Karpas-422 (cell line): Measurements from ENCODE around the gene MLST8. TPM values are rescaled to one million over a fixed set of nuclear protein-coding genes. Genes with fewer than 3 reads are reported as not detected.

ENCODE experiments used
- DNase-seq: peaks from one replicate; pipeline ENCODE4 v3.0.0-alpha.2; 2015
- H2AFZ ChIP-seq: fragments of 200-600 bp; sonication (generic); 2 replicates; pipeline ENCODE4 v1.6.1; 2014; ENCODE audit warnings: antibody characterized with exemption, low read length, mixed read lengths
- H3K27ac ChIP-seq: fragments of 200-600 bp; sonication (generic); 2 replicates; pipeline ENCODE4 v1.5.1; 2014; ENCODE audit warnings: mild to moderate bottlenecking, low read length, moderate library complexity
- H3K27me3 ChIP-seq: fragments of 200-600 bp; sonication (generic); 2 replicates; pipeline ENCODE4 v1.6.1; 2014; ENCODE audit warnings: low read length, mixed read lengths
- H3K36me3 ChIP-seq: fragments of 200-600 bp; sonication (generic); 2 replicates; pipeline ENCODE4 v1.6.1; 2014; ENCODE audit warnings: low read length, mixed read lengths; ENCODE audit not compliant: insufficient read depth
- H3K4me1 ChIP-seq: fragments of 200-600 bp; sonication (generic); 2 replicates; pipeline ENCODE4 v1.6.1; 2014; ENCODE audit warnings: mild to moderate bottlenecking, low read length, mixed read lengths
- H3K4me2 ChIP-seq: fragments of 200-600 bp; sonication (generic); 2 replicates; pipeline ENCODE4 v1.6.1; 2014; ENCODE audit warnings: low read length, low read depth, mild to moderate bottlenecking; ENCODE audit not compliant: poor library complexity, severe bottlenecking
- H3K4me3 ChIP-seq: fragments of 200-600 bp; sonication (generic); 2 replicates; pipeline ENCODE4 v1.5.1; 2014; ENCODE audit warnings: mild to moderate bottlenecking, antibody characterized with exemption, low read length, mixed read lengths
- H3K79me2 ChIP-seq: fragments of 200-600 bp; sonication (generic); 2 replicates; pipeline ENCODE4 v1.6.1; 2014; ENCODE audit warnings: mild to moderate bottlenecking, low read length, mixed read lengths
- H3K9ac ChIP-seq: fragments of 200-600 bp; sonication (generic); 2 replicates; pipeline ENCODE4 v1.6.0; 2014; ENCODE audit warnings: low read length
- H3K9me2 ChIP-seq: fragments of 200-600 bp; sonication (generic), shearing (Covaris generic); replicated peaks from 2 replicates; pipeline ENCODE4 v1.6.0; 2014; ENCODE audit warnings: mild to moderate bottlenecking, low read length, moderate library complexity; ENCODE audit not compliant: insufficient read depth
- H3K9me3 ChIP-seq: fragments of 300-700, 200-600 bp; sonication (generic); 2 replicates; pipeline ENCODE4 v1.6.1; 2014; ENCODE audit warnings: low read length, mixed read lengths
- H4K20me1 ChIP-seq: fragments of 200-600 bp; sonication (generic); 2 replicates; pipeline ENCODE4 v1.6.1; 2014; ENCODE audit warnings: mild to moderate bottlenecking, antibody characterized with exemption, low read length, low read depth; ENCODE audit not compliant: insufficient read depth
- total RNA-seq: library from RNA; depleted of rRNA; stranded (reverse); fragments of >200 nt; shearing (Covaris generic); gene quantifications from 2 replicates; pipeline ENCODE4 v1.2.3, GENCODE V29; 2014; ENCODE audit warnings: low replicate concordance

MLST8 gene
- total RNA-seq, 1 experiment from 2014 or later, result 46.3 TPM

- DNase-seq, result no peak
- Histone ChIP-seq H3K9ac (no peak overlapping the region), H3K4me1 (no peaks in the 10 kb centered on the region)
These were observed 37.3 kb downstream of the MLST8 start for GRCh38 chr16:2242598-2242997.

DNA sequence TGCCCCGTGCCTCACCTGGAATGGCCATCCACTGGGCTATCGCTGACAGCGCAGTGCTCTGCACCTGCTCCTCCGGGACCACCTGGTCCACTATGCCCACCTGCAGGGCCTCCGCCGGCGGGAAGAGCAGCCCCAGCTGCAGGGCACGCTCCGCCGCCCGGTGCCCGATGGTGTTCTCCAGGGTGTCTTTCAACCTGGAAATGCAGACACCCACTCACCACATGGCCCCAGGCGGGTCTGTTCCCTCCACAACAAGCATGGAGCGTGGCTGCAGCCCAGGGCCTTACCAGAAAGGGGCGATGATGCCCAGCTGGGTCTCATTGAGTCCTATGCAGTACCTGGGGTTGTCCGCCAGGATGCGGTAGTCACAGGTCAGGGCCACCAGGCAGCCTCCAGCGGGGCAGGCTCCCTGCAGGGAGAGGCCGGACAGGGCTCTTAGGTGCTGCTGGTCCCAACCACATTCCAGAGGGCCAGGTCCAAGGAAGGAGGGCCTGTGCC lies 37.8 kb downstream of the MLST8 start:
- Histone ChIP-seq H3K27ac (no peak overlapping the region), H3K36me3 (peaks cover 9% of the 10 kb centered on the region), H3K79me2 (no peaks in the 10 kb centered on the region), H3K4me2 (no peak overlapping the region), H3K9me2 (no peaks in the 10 kb centered on the region), H2AFZ (no peak overlapping the region), H3K9me3 (no peaks in the 10 kb centered on the region), H3K4me3 (no peak overlapping the region), H4K20me1 (no peaks in the 10 kb centered on the region), H3K4me1 (no peaks in the 10 kb centered on the region), H3K9ac (no peak overlapping the region), H3K27me3 (no peaks in the 10 kb centered on the region)
- DNase-seq, result peak; percentile 66

More at GRCh38 chr16:2242598-2242997, 37.3 kb downstream of the MLST8 start:
- Histone ChIP-seq H3K27me3 (no peaks in the 10 kb centered on the region), H3K4me2 (no peak overlapping the region), H3K79me2 (no peaks in the 10 kb centered on the region), H3K9me2 (no peaks in the 10 kb centered on the region), H2AFZ (no peak overlapping the region), H4K20me1 (no peaks in the 10 kb centered on the region), H3K4me3 (no peak overlapping the region), H3K36me3 (peaks cover 9% of the 10 kb centered on the region), H3K9me3 (no peaks in the 10 kb centered on the region), H3K27ac (no peak overlapping the region)

DNA sequence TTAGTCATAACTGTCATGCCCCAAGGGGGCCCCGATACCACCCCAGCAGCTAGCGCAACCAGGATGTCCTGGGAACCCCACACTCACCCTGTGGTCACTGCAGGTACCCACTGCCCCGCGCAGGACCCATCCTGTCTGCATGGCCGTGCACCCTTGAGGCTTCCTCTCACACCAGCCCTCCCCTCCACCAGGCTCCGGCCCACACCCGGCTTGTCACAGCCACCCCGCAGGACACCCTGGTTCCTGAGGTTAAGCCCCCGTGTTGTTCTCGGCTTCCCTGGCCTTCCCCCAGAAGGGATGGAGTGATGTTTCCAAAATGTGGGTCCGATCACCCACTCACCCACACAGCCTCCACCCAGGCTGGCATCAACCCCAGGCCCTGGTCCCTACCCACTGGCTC lies 38.5 kb downstream of the MLST8 start:
- Histone ChIP-seq H3K4me1 (no peaks in the 10 kb centered on the region), H3K27me3 (no peaks in the 10 kb centered on the region), H3K9me2 (no peaks in the 10 kb centered on the region), H4K20me1 (no peaks in the 10 kb centered on the region), H3K9me3 (no peaks in the 10 kb centered on the region), H3K4me2 (no peak overlapping the region), H3K9ac (no peak overlapping the region), H3K4me3 (no peak overlapping the region), H2AFZ (no peak overlapping the region), H3K27ac (no peak overlapping the region), H3K79me2 (no peaks in the 10 kb centered on the region), H3K36me3 (peaks cover 9% of the 10 kb centered on the region)
- no peak for DNase-seq

- no peak overlapping the region for H2AFZ ChIP-seq
- peaks cover 9% of the 10 kb centered on the region for H3K36me3 ChIP-seq
- H3K27me3 ChIP-seq, result no peaks in the 10 kb centered on the region
- H4K20me1 ChIP-seq, result no peaks in the 10 kb centered on the region
- H3K27ac ChIP-seq, result no peak overlapping the region
- H3K9ac ChIP-seq, result no peak overlapping the region
- no peaks in the 10 kb centered on the region for H3K4me1 ChIP-seq
- no peaks in the 10 kb centered on the region for H3K9me3 ChIP-seq
- no peak for DNase-seq
- H3K9me2 ChIP-seq, result no peaks in the 10 kb centered on the region
- no peak overlapping the region for H3K4me3 ChIP-seq
- H3K79me2 ChIP-seq, result peaks cover 3% of the 10 kb centered on the region; the same call in 1 of the 2 replicates
- no peak overlapping the region for H3K4me2 ChIP-seq
These were observed 39.0 kb downstream of the MLST8 start for GRCh38 chr16:2244301-2244700.

GRCh38 chr16:2244926-2245795 lies 39.9 kb downstream of the MLST8 start:
- Histone ChIP-seq H3K36me3 (peaks cover 9% of the 10 kb centered on the region), H3K4me3 (no peak overlapping the region), H3K27ac (no peak overlapping the region), H3K4me2 (no peak overlapping the region), H3K9me3 (no peaks in the 10 kb centered on the region), H3K27me3 (no peaks in the 10 kb centered on the region), H4K20me1 (no peaks in the 10 kb centered on the region), H2AFZ (no peak overlapping the region), H3K9ac (no peak overlapping the region), H3K9me2 (no peaks in the 10 kb centered on the region), H3K79me2 (peaks cover 8% of the 10 kb centered on the region), H3K4me1 (peaks cover 3% of the 10 kb centered on the region)
- DNase-seq, result no peak

DNA sequence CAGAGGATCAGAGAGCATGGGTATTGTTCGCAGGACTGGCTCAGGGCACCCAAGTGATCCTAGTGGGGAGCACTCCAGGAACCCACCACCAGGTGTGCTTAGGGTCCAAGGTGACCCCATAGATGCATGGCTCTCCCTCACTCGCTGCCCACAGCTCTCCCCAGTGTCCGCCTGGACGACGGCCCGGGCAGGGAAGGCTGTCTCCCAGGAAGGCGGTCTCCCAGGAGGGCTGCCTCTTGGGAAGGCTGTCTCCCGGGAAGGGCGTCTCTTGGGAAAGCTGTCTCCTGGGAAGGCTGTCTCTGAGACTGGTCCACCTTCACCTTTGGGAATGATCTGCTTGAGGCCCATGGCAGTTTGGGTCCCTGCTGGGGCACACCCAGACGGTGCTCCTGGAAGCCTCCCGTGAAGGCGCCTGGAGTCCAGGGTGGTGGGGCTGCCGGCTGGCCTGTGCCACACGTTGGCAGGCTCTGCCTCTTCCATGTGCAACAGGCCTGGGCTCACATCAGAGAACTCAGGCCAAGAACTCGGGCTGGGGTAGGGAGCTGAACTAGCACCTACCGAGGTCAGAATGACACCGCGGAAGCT lies 41.1 kb downstream of the MLST8 start:
- Histone ChIP-seq H3K4me2 (no peak overlapping the region), H3K27ac (no peak overlapping the region), H3K4me1 (peaks cover 9% of the 10 kb centered on the region), H2AFZ (no peak overlapping the region), H3K27me3 (no peaks in the 10 kb centered on the region), H3K9me2 (no peaks in the 10 kb centered on the region), H3K4me3 (no peak overlapping the region), H4K20me1 (no peaks in the 10 kb centered on the region), H3K9ac (no peak overlapping the region), H3K36me3 (peaks cover 9% of the 10 kb centered on the region), H3K9me3 (no peaks in the 10 kb centered on the region), H3K79me2 (peaks cover 17% of the 10 kb centered on the region)
- no peak for DNase-seq

DNA sequence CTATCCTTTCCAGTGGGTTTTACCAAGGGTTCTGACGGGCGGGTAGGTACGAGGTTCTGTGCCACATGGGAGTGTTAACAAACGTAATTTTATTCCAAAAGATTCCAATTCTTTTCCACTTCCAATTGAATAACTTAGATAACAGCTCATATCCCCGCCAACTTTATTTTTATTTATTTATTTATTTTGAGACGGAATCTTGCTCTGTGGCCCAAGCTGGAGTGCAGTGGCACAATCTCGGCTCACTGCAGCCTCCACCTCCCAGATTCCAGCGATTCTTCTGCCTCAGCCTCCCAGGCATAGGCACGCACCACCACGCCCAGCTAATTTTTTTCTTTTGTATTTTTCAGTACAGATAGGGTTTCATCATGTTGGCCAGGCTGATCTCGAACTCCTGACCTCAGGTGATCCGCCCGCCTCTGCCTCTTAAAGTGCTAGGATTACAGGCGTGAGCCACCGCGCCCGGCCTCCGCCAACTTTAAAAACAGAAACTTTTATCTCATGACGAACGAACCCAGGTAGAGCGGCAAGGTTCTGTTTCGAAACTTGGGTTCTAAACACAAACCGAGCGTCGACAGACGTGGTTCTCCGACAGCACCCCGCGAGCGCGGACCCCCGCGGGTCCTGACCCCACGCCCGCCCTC lies 45.5 kb downstream of the MLST8 start:
- Histone ChIP-seq H4K20me1 (0 out of 2 replicates have a peak, but pooled peaks cover 4% of the 10 kb centered on the region), H3K27me3 (no peaks in the 10 kb centered on the region), H2AFZ (no peak overlapping the region), H3K9ac (peak overlapping the region; percentile 86), H3K4me1 (peaks cover 25% of the 10 kb centered on the region), H3K79me2 (peaks cover 17% of the 10 kb centered on the region), H3K9me3 (no peaks in the 10 kb centered on the region), H3K9me2 (no peaks in the 10 kb centered on the region), H3K36me3 (peaks cover 9% of the 10 kb centered on the region), H3K4me3 (peak overlapping the region; percentile 86), H3K27ac (peak overlapping the region; percentile 63), H3K4me2 (peak overlapping the region; percentile 81)
- DNase-seq, result no peak
